Endothelial cell of umbilical vein (primary cell): ENCODE results near the gene LMO7. TPM values are rescaled to one million over a fixed set of nuclear protein-coding genes. Genes with fewer than 3 reads are reported as not detected.

Source experiments
- BruUV-seq: library from RNA; stranded (reverse); fragments of 400-500 nt; replicated peaks from 2 replicates; lab custom pipeline; 2021; lab: Mats Ljungman, UMichigan
- CTCF ChIA-PET: fragments of 300-600, 350-600 bp; sonication (Branson Sonifier 250); formaldehyde crosslinking; loops from one replicate; lab custom pipeline; 2021; ENCODE audit warnings: antibody characterized with exemption, inconsistent platforms; lab: Charles Lee
- POLR2A ChIA-PET: fragments of 300-600, 350-600 bp; sonication (Branson Sonifier 250); formaldehyde crosslinking; loops from one replicate; lab custom pipeline; 2021; ENCODE audit warnings: antibody characterized with exemption, inconsistent platforms; lab: Charles Lee
- DNase-seq: peaks from one replicate; pipeline ENCODE4 v3.0.0-alpha.2; 2011; ENCODE audit warnings: low read depth, low spot score
- FAIRE-seq: peaks from 2 replicates; lab custom pipeline; 2011; peaks lifted over from hg19 to GRCh38; lab: Jason Lieb, UNC
- H2AFZ ChIP-seq: 2 replicates; pipeline ENCODE4 v1.6.0; 2012; ENCODE audit warnings: low read depth, low read length, control low read depth, inconsistent platforms
- H3K27ac ChIP-seq: 2 replicates; pipeline ENCODE4 v1.5.1; 2011; ENCODE audit warnings: low read depth, mild to moderate bottlenecking, control low read depth, low read length, moderate library complexity; ENCODE audit not compliant: insufficient read depth
- H3K27me3 ChIP-seq, 2 experiments: 2 replicates each; pipeline versions ENCODE4 v1.6.0 to v1.6.1; 2011; ENCODE audit warnings: low read length in 2 of 2, mixed read lengths in 1 of 2; ENCODE audit not compliant: control insufficient read depth in 2 of 2, insufficient read depth in 2 of 2
- H3K36me3 ChIP-seq, 2 experiments: 2 replicates in 1 of 2; 3 replicates in 1 of 2; pipeline ENCODE4 v1.5.1; 2011; ENCODE audit warnings: low read length in 2 of 2, mild to moderate bottlenecking in 1 of 2, moderate library complexity in 1 of 2; ENCODE audit not compliant: control insufficient read depth in 2 of 2, insufficient read depth in 2 of 2; ENCODE audit errors: extremely low read depth in 1 of 2
- H3K4me1 ChIP-seq: 3 replicates; pipeline ENCODE4 v1.5.1; 2011; ENCODE audit warnings: mild to moderate bottlenecking, low read length; ENCODE audit not compliant: control insufficient read depth, insufficient read depth; ENCODE audit errors: extremely low read depth
- H3K4me2 ChIP-seq: 2 replicates; pipeline ENCODE4 v1.6.1; 2011; ENCODE audit warnings: low read length, control low read depth, mixed read lengths; ENCODE audit not compliant: insufficient read depth
- H3K4me3 ChIP-seq, 3 experiments: fragments of 200-600 bp in 1 of 3; sonication (generic), shearing (Covaris generic) in 1 of 3; replicated peaks in 1 of 3; 2 replicates each; pipeline ENCODE4 v1.5.1; 2011 to 2016; ENCODE audit warnings: control low read depth in 3 of 3, low read length in 3 of 3, mild to moderate bottlenecking in 2 of 3, inconsistent platforms in 1 of 3, low read depth in 1 of 3, moderate library complexity in 1 of 3; ENCODE audit not compliant: insufficient read depth in 1 of 3
- H3K79me2 ChIP-seq: 2 replicates; pipeline ENCODE4 v1.6.0; 2012; ENCODE audit warnings: low read length, inconsistent platforms; ENCODE audit not compliant: control insufficient read depth, insufficient read depth
- H3K9ac ChIP-seq: replicated peaks from 2 replicates; pipeline ENCODE3; 2011; ENCODE audit warnings: low read length, control low read depth; ENCODE audit not compliant: insufficient read depth; ENCODE audit errors: extremely low read depth
- H3K9me1 ChIP-seq: replicated peaks from 3 replicates; pipeline ENCODE4 v1.6.0; 2011; ENCODE audit warnings: mild to moderate bottlenecking, low read length; ENCODE audit not compliant: control insufficient read depth, insufficient read depth; ENCODE audit errors: extremely low read depth
- H3K9me3 ChIP-seq: replicated peaks from 2 replicates; pipeline ENCODE4 v1.5.1; 2012; ENCODE audit warnings: low read length, inconsistent platforms; ENCODE audit not compliant: control insufficient read depth, insufficient read depth
- H4K20me1 ChIP-seq: replicated peaks from 2 replicates; pipeline ENCODE3; 2011; ENCODE audit warnings: mild to moderate bottlenecking, low read length; ENCODE audit not compliant: control insufficient read depth, insufficient read depth; ENCODE audit errors: extremely low read depth
- JUN ChIP-seq: IDR thresholded peaks from 2 replicates; pipeline ENCODE4 v1.6.1; 2011; ENCODE audit warnings: borderline replicate concordance, low read depth; ENCODE audit not compliant: insufficient read length, insufficient read depth
- MYC ChIP-seq: IDR thresholded peaks from one replicate; pipeline ENCODE4 v1.6.1; 2011; ENCODE audit warnings: mild to moderate bottlenecking, low read depth, low read length
- dilution Hi-C: fragments of 300-500 bp; cut with MboI; formaldehyde crosslinking; loops from one replicate; pipeline ENCODE4 v1.15.0; 2019; ENCODE audit warnings: low sequenced_read_pairs; ENCODE audit not compliant: extremely low pct_ligation_motif_present
- intact Hi-C: fragments of 100-400 bp; cut with micrococcal nuclease; formaldehyde crosslinking; loops from one replicate; pipeline ENCODE4 v1.10.0; 2022
- polyA plus RNA-seq, 4 experiments: library from polyadenylated mRNA; depleted of rRNA in 3 of 4; stranded (reverse) in 3 of 4; unstranded in 1 of 4; fragments of >200 nt; gene quantifications; 2 replicates each; pipeline versions ENCODE4 v1.2.1 to v1.2.3, GENCODE V29; 2011 to 2012; ENCODE audit warnings: missing spikeins in 1 of 4
- total RNA-seq: library from RNA; stranded (reverse); gene quantifications from 2 replicates; pipeline ENCODE4 v1.2.3, GENCODE V29; 2021
- TF ChIP-seq, protein P1 (sequence below), 2 donors: IDR thresholded peaks; 1 replicate in 1 of 2; 2 replicates in 1 of 2; pipeline ENCODE4 v1.5.1; 2011; ENCODE audit warnings: low read length in 2 of 2, mild to moderate bottlenecking in 2 of 2, moderate library complexity in 2 of 2, control low read depth in 1 of 2, inconsistent platforms in 1 of 2, low read depth in 1 of 2; ENCODE audit not compliant: insufficient read depth in 1 of 2; ENCODE audit errors: extremely low read depth in 1 of 2
- TF ChIP-seq, protein P2 (sequence below): IDR thresholded peaks from 2 replicates; pipeline ENCODE4 v1.6.1; 2011; ENCODE audit not compliant: insufficient read depth, insufficient read length

The LMO7 gene
- total and polyA plus RNA-seq, 2 donors (not counting 3 experiments of a cell fraction or from before 2014, with no cell fraction given), result 10.5 to 21.1 TPM

DNA sequence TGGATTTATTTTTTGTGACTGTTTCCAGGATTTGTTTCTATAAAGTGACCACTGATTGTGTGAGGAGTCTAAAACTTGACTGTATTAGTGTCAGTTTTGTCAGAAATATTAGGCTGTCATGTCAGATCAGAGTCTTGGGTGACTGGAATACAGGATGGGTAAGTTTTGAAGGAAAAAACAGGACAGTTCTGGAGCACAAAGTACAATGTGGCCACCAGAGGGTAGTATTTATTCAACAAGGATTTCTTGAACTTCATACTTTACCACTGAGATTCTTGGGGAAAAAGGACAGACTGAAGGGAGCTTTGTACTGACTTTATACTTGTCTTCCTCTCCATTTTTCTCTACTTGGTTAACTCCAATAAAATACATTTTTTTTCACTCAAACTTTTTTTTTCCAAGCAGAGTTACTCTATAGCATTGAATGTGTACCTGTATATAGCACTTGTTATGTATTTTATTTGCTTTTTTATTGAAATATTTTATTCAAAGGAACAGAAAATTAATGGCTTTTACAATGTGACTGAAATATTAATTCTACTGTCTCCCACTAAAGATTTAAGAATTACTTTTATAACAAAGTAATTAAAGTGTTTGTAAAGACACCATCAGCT, 51.1 kb downstream of the LMO7 start:
- intact Hi-C loops, result loop anchor here (1.0 to 2.0 kb wide), 3 partner anchors 120 to 1216 kb away; no protein-coding TSS in a partner anchor
- Histone ChIP-seq H3K79me2 (no peaks in the 10 kb centered on the region), H3K36me3 (no peaks in the 10 kb centered on the region), H3K9me3 (no peaks in the 10 kb centered on the region), H3K4me2 (no peak overlapping the region), H3K9ac (no peak overlapping the region), H2AFZ (no peak overlapping the region), H3K4me1 (no peaks in the 10 kb centered on the region), H3K4me3 (no peak overlapping the region), H3K27me3 (no peaks in the 10 kb centered on the region), H4K20me1 (peaks cover 2% of the 10 kb centered on the region), H3K9me1 (no peaks in the 10 kb centered on the region), H3K27ac (no peak overlapping the region)
- dilution Hi-C loops, result no loop called here
- TF ChIP-seq MYC, result no peak
- TF ChIP-seq, protein P1, sequence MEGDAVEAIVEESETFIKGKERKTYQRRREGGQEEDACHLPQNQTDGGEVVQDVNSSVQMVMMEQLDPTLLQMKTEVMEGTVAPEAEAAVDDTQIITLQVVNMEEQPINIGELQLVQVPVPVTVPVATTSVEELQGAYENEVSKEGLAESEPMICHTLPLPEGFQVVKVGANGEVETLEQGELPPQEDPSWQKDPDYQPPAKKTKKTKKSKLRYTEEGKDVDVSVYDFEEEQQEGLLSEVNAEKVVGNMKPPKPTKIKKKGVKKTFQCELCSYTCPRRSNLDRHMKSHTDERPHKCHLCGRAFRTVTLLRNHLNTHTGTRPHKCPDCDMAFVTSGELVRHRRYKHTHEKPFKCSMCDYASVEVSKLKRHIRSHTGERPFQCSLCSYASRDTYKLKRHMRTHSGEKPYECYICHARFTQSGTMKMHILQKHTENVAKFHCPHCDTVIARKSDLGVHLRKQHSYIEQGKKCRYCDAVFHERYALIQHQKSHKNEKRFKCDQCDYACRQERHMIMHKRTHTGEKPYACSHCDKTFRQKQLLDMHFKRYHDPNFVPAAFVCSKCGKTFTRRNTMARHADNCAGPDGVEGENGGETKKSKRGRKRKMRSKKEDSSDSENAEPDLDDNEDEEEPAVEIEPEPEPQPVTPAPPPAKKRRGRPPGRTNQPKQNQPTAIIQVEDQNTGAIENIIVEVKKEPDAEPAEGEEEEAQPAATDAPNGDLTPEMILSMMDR (IDR thresholded peaks at IDR 0.05; ENCODE audit: extremely low read depth in 1 of 2, insufficient read depth in 1 of 2, low read depth in 1 of 2, low read length in 2 of 2), result peak; percentile 35 to 50
- POLR2A ChIA-PET, result no interaction called here
- peak; percentile 41 for DNase-seq
- CTCF ChIA-PET, result interaction anchor here (0.6 to 4.1 kb wide), 25 partner anchors 9 to 1335 kb away, joined by 3 to 61 read pairs (median 4); no protein-coding TSS in a partner anchor
- no TSS peak for BruUV-seq
- FAIRE-seq, result peak; percentile 74

DNA sequence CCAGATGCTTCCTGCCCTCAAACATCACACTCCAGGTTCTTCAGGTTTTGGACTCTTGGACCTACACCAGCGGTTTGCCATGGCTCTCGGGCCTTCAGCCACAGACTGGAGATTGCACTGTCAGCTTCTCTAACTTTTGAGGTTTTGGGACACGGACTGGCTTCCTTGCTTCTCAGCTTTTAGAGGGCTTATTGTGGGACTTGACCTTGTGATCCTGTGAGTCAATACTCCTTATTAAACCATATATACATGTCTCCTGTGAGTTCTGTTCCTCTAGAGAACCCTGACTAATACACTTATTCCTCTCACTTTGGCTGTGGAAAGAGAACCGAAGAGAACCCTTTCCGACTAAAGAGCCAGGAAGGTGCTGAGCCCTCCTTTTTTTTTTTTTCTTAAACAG, 53.6 kb downstream of the LMO7 start:
- H3K4me2 ChIP-seq, result no peak overlapping the region
- POLR2A ChIA-PET, result no interaction called here
- no peak overlapping the region for H3K4me3 ChIP-seq
- H3K36me3 ChIP-seq, result no peaks in the 10 kb centered on the region
- dilution Hi-C loops (no loop called here), intact Hi-C loops (no loop called here)
- TF ChIP-seq, protein P2, sequence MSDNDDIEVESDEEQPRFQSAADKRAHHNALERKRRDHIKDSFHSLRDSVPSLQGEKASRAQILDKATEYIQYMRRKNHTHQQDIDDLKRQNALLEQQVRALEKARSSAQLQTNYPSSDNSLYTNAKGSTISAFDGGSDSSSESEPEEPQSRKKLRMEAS, result no peak
- TF ChIP-seq JUN, result no peak
- CTCF ChIA-PET, result interaction anchor here (1.0 to 3.5 kb wide), 3 partner anchors 14 to 192 kb away, joined by 3 to 39 read pairs (median 4); no protein-coding TSS in a partner anchor
- no peaks in the 10 kb centered on the region for H3K4me1 ChIP-seq
- H4K20me1 ChIP-seq, result peaks cover 2% of the 10 kb centered on the region
- H3K9ac ChIP-seq, result no peak overlapping the region
- no peak for DNase-seq
- no peaks in the 10 kb centered on the region for H3K27me3 ChIP-seq
- no peaks in the 10 kb centered on the region for H3K79me2 ChIP-seq
- no peak overlapping the region for H3K27ac ChIP-seq
- H2AFZ ChIP-seq, result no peak overlapping the region
- no TSS peak for BruUV-seq
- no peaks in the 10 kb centered on the region for H3K9me3 ChIP-seq
- FAIRE-seq, result no peak
- no peaks in the 10 kb centered on the region for H3K9me1 ChIP-seq
